Neural cell (in vitro differentiated cells): ENCODE data around the gene PIK3R4.

Experiments
- EP300 ChIP-seq: fragments of 450-650 bp; conservative IDR thresholded peaks from 2 replicates; pipeline ENCODE4 v1.6.1; 2014; ENCODE audit warnings: antibody characterized with exemption, mild to moderate bottlenecking, moderate library complexity; ENCODE audit not compliant: poor library complexity, severe bottlenecking
- EZH2 ChIP-seq: fragments of 200-600, 300-800 bp; shearing (Covaris generic), sonication (generic); IDR thresholded peaks from 2 replicates; pipeline ENCODE4 v1.6.1; 2014; ENCODE audit warnings: antibody characterized with exemption, low read length, borderline replicate concordance, mild to moderate bottlenecking; ENCODE audit not compliant: insufficient read depth, poor library complexity, severe bottlenecking
- MXI1 ChIP-seq: fragments of 450-650 bp; conservative IDR thresholded peaks from 2 replicates; pipeline ENCODE4 v1.6.1; 2014; ENCODE audit warnings: antibody characterized with exemption, mild to moderate bottlenecking; ENCODE audit not compliant: poor library complexity, severe bottlenecking

- TF ChIP-seq EP300: no peak
- TF ChIP-seq MXI1: no peak
- TF ChIP-seq EZH2: no peak
These were observed 69.3 kb downstream of the PIK3R4 start for GRCh38 chr3:130677343-130677742.
